GM18873 (cell line): ENCODE data around the gene RMDN2.

Experiments used
- ATAC-seq: cut with Tn5 transposase; IDR thresholded peaks from one replicate; pipeline ENCODE4 v1.9.1; 2021; ENCODE audit warnings: mild to moderate bottlenecking, moderate library complexity, moderate number of reproducible peaks; ENCODE audit not compliant: unreplicated experiment, low FRiP score

Gene RMDN2

GRCh38 chr2:38033646-38034045, 108.6 kb downstream of the RMDN2 start:
- ATAC-seq = no peak

- ATAC-seq = no peak
Observed at GRCh38 chr2:38035968-38036367, 110.9 kb downstream of the RMDN2 start.

- ATAC-seq = no peak
Observed at GRCh38 chr2:38037325-38037724, 112.2 kb downstream of the RMDN2 start.

- ATAC-seq = peak; percentile 66
Observed at GRCh38 chr2:38037757-38038621, 112.9 kb downstream of the RMDN2 start.

GRCh38 chr2:38038682-38039081, 113.6 kb downstream of the RMDN2 start:
- ATAC-seq = no peak

- no peak for ATAC-seq
Observed at GRCh38 chr2:38039121-38039910, 114.2 kb downstream of the RMDN2 start.

- ATAC-seq = no peak
Observed at GRCh38 chr2:38045811-38046210, 120.7 kb downstream of the RMDN2 start.

GRCh38 chr2:38056216-38056615, 131.1 kb downstream of the RMDN2 start:
- no peak for ATAC-seq

- ATAC-seq = no peak
Observed at GRCh38 chr2:38057651-38058410, 132.7 kb downstream of the RMDN2 start.

GRCh38 chr2:38060236-38061018, 135.3 kb downstream of the RMDN2 start:
- ATAC-seq = no peak

GRCh38 chr2:38064801-38065501, 139.9 kb downstream of the RMDN2 start:
- no peak for ATAC-seq

- ATAC-seq = no peak
Observed at GRCh38 chr2:38065502-38066135, 140.5 kb downstream of the RMDN2 start.

- no peak for ATAC-seq
Observed at GRCh38 chr2:38066421-38067115, 141.5 kb downstream of the RMDN2 start.
